ENCODE data around the gene TRAF1. TPM values are rescaled to one million over a fixed set of nuclear protein-coding genes. Genes with fewer than 3 reads are reported as not detected.

Gene TRAF1
- total RNA-seq, 1 experiment from 2014 or later, result 1.7 TPM

DNA sequence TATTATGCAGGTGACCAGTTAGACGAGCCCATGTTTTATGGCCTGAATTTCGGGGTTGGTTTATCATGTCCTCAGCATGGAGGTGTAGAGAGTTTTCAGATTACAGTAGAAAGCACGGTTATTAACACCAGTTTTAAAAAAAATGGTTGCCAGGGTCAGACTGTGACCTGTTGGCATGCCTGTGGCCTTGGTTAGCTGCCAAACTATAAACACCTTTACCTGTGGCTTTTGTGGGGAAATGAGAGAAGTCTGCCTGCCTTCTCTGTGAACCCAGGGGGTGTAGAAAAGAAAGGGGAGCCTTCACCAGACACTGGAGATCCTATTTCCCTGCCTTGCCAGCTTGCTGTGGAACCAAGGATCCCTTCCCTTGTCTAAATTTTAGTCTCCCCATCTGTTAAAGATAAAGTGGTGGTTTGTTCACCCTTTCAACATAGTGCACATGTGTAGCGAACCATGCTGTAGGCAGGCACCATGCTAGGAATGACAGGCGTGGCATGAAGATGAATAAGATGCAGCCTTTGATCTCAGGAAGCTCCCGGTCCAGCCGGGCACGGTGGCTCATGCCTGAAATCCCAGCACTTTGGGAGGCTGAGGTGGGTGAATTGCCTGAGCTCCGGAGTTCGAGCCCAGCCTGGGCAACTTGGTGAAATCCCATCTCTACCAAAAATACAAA is 43.5 kb downstream of the TRAF1 start:
- H3K4me1 ChIP-seq (ENCODE audit: control insufficient read depth in 1 of 2, insufficient read depth in 2 of 2, low read length in 2 of 2), result peaks cover 19 to 38% of the 10 kb centered on the region in 2 experiments
- H4K20me1 ChIP-seq (ENCODE audit: insufficient read depth), result no peaks in the 10 kb centered on the region
- H2AFZ ChIP-seq (ENCODE audit: low read depth, low read length, poor library complexity, severe bottlenecking), result no peak overlapping the region
- no peaks in the 10 kb centered on the region for H3K27me3 ChIP-seq (ENCODE audit: insufficient read depth, low read length)
- ChIA-PET POLR2A (interaction anchor here (0.7 kb wide), 1 partner anchor 40 kb away, joined by 3 read pairs; the partner anchor contains the start of gene PSMD5), CTCF (no interaction called here), RAD21 (ENCODE audit: low non-redundant PET in 1 of 2, low total read pairs in 2 of 2, uncharacterized antibody in 2 of 2, unreplicated experiment in 2 of 2) (no interaction called here)
- BruUV-seq (replicated peaks), result no TSS peak
- no peak overlapping the region for H3K9ac ChIP-seq (ENCODE audit: low read length)
- H3K27ac ChIP-seq (ENCODE audit: low read depth, low read length), result no peak overlapping the region
- no peaks in the 10 kb centered on the region for H3K9me3 ChIP-seq (ENCODE audit: control insufficient read depth in 1 of 2, insufficient read depth in 1 of 2, low read depth in 1 of 2, low read length in 2 of 2)
- intact Hi-C loops (cut with micrococcal nuclease), result no loop called here
- H3K4me3 ChIP-seq (replicated peaks in 1 of 2; ENCODE audit: low read depth in 1 of 2, low read length in 2 of 2), result no peak overlapping the region
- TF ChIP-seq, protein P1, sequence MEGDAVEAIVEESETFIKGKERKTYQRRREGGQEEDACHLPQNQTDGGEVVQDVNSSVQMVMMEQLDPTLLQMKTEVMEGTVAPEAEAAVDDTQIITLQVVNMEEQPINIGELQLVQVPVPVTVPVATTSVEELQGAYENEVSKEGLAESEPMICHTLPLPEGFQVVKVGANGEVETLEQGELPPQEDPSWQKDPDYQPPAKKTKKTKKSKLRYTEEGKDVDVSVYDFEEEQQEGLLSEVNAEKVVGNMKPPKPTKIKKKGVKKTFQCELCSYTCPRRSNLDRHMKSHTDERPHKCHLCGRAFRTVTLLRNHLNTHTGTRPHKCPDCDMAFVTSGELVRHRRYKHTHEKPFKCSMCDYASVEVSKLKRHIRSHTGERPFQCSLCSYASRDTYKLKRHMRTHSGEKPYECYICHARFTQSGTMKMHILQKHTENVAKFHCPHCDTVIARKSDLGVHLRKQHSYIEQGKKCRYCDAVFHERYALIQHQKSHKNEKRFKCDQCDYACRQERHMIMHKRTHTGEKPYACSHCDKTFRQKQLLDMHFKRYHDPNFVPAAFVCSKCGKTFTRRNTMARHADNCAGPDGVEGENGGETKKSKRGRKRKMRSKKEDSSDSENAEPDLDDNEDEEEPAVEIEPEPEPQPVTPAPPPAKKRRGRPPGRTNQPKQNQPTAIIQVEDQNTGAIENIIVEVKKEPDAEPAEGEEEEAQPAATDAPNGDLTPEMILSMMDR (IDR thresholded peaks at IDR 0.05 in 2 of 3, conservative IDR thresholded peaks at IDR 0.05 in 1 of 3; ENCODE audit: borderline replicate concordance in 1 of 3, insufficient read depth in 1 of 3, low read depth in 2 of 3, low read length in 2 of 3), result no peak
- TF ChIP-seq TCF7L2 (IDR thresholded peaks at IDR 0.05; ENCODE audit: borderline replicate concordance, extremely low read depth, insufficient read depth, insufficient read length) (peak; percentile 68), ATF3 (IDR thresholded peaks at IDR 0.05) (no peak), CBX3 (IDR thresholded peaks at IDR 0.05; ENCODE audit: low read depth) (no peak)
- ATAC-seq (peak; percentile 64), DNase-seq (ENCODE audit: low read depth, low spot score) (no peak)
- H3K4me2 ChIP-seq (ENCODE audit: low read length), result peak overlapping the region; percentile 51
- no peaks in the 10 kb centered on the region for H3K36me3 ChIP-seq (ENCODE audit: control insufficient read depth in 1 of 2, insufficient read depth in 2 of 2, low read length in 2 of 2)
- H3K9me2 ChIP-seq (ENCODE audit: insufficient read depth), result no peaks in the 10 kb centered on the region
- H3K79me2 ChIP-seq (ENCODE audit: insufficient read depth, low read length), result no peaks in the 10 kb centered on the region

- intact Hi-C loops (cut with micrococcal nuclease), result loop anchor here (5.0 kb wide), 1 partner anchor 58 kb away; no protein-coding TSS in a partner anchor
- no peaks in the 10 kb centered on the region for H3K9me2 ChIP-seq (ENCODE audit: insufficient read depth)
- no peaks in the 10 kb centered on the region for H4K20me1 ChIP-seq (ENCODE audit: insufficient read depth)
- no peak overlapping the region for H3K9ac ChIP-seq (ENCODE audit: low read length)
- H3K27ac ChIP-seq (ENCODE audit: low read depth, low read length), result no peak overlapping the region
- no peak overlapping the region for H3K4me3 ChIP-seq (replicated peaks in 1 of 2; ENCODE audit: low read depth in 1 of 2, low read length in 2 of 2)
- H3K36me3 ChIP-seq (ENCODE audit: control insufficient read depth in 1 of 2, insufficient read depth in 2 of 2, low read length in 2 of 2), result peaks cover 0 to 3% of the 10 kb centered on the region in 2 experiments; a peak in 1 of 4 replicates
- ATAC-seq (no peak), DNase-seq (ENCODE audit: low read depth, low spot score) (no peak)
- H3K79me2 ChIP-seq (ENCODE audit: insufficient read depth, low read length), result peaks cover 16% of the 10 kb centered on the region
- H2AFZ ChIP-seq (ENCODE audit: low read depth, low read length, poor library complexity, severe bottlenecking), result no peak overlapping the region
- H3K9me3 ChIP-seq (ENCODE audit: control insufficient read depth in 1 of 2, insufficient read depth in 1 of 2, low read depth in 1 of 2, low read length in 2 of 2), result no peaks in the 10 kb centered on the region
- peaks cover 38 to 58% of the 10 kb centered on the region in 2 experiments for H3K4me1 ChIP-seq (ENCODE audit: control insufficient read depth in 1 of 2, insufficient read depth in 2 of 2, low read length in 2 of 2)
- no TSS peak for BruUV-seq (replicated peaks)
- CTCF ChIA-PET, result no interaction called here
- RAD21 ChIA-PET (ENCODE audit: low non-redundant PET in 1 of 2, low total read pairs in 2 of 2, uncharacterized antibody in 2 of 2, unreplicated experiment in 2 of 2), result no interaction called here
- H3K27me3 ChIP-seq (ENCODE audit: insufficient read depth, low read length), result no peaks in the 10 kb centered on the region
- no peak overlapping the region for H3K4me2 ChIP-seq (ENCODE audit: low read length)
- POLR2A ChIA-PET, result no interaction called here
- TF ChIP-seq TCF7L2 (IDR thresholded peaks at IDR 0.05; ENCODE audit: borderline replicate concordance, extremely low read depth, insufficient read depth, insufficient read length) (no peak), YY1 (IDR thresholded peaks at IDR 0.05; ENCODE audit: extremely low read depth, insufficient replicate concordance, low read depth, low read length) (no peak), CEBPB (IDR thresholded peaks at IDR 0.05; ENCODE audit: low read depth) (no peak), MAX (IDR thresholded peaks at IDR 0.05) (no peak), FOSL1 (IDR thresholded peaks at IDR 0.05; ENCODE audit: low read depth) (no peak), RAD21 (IDR thresholded peaks at IDR 0.05; ENCODE audit: low read depth) (no peak)
- TF ChIP-seq, protein P1 (IDR thresholded peaks at IDR 0.05 in 2 of 3, conservative IDR thresholded peaks at IDR 0.05 in 1 of 3; ENCODE audit: borderline replicate concordance in 1 of 3, insufficient read depth in 1 of 3, low read depth in 2 of 3, low read length in 2 of 3), result no peak
- TF ChIP-seq, protein P2, sequence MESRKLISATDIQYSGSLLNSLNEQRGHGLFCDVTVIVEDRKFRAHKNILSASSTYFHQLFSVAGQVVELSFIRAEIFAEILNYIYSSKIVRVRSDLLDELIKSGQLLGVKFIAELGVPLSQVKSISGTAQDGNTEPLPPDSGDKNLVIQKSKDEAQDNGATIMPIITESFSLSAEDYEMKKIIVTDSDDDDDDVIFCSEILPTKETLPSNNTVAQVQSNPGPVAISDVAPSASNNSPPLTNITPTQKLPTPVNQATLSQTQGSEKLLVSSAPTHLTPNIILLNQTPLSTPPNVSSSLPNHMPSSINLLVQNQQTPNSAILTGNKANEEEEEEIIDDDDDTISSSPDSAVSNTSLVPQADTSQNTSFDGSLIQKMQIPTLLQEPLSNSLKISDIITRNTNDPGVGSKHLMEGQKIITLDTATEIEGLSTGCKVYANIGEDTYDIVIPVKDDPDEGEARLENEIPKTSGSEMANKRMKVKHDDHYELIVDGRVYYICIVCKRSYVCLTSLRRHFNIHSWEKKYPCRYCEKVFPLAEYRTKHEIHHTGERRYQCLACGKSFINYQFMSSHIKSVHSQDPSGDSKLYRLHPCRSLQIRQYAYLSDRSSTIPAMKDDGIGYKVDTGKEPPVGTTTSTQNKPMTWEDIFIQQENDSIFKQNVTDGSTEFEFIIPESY (IDR thresholded peaks at IDR 0.05; ENCODE audit: extremely low read depth, insufficient replicate concordance, low read length), result no peak
Measured at GRCh38 chr9:120879446-120879845, 47.1 kb downstream of the TRAF1 start.
